Activated T-helper 9 cell treated with anti-CD3 and anti-CD28 coated beads, Interleukin-2, amount 50 U/mL, for 16 hours (primary cell): ENCODE measurements around the gene WDR33.

Experiments
- DNase-seq: peaks from one replicate; pipeline ENCODE4 v3.0.0-alpha.2; 2020; ENCODE audit warnings: low read depth

WDR33 gene

GRCh38 chr2:127694986-127695385 lies 116.0 kb downstream of the WDR33 start:
- no peak for DNase-seq

GRCh38 chr2:127690696-127691095 lies 120.3 kb downstream of the WDR33 start:
- DNase-seq, result no peak

- no peak for DNase-seq
These were observed 122.6 kb downstream of the WDR33 start for GRCh38 chr2:127688405-127688804.

- no peak for DNase-seq
These were observed 125.4 kb downstream of the WDR33 start for GRCh38 chr2:127685410-127686080.

- no peak for DNase-seq
These were observed 127.2 kb downstream of the WDR33 start for GRCh38 chr2:127683757-127684156.

GRCh38 chr2:127683056-127683455 lies 127.9 kb downstream of the WDR33 start:
- DNase-seq, result no peak

GRCh38 chr2:127681976-127682857 lies 128.8 kb downstream of the WDR33 start:
- DNase-seq, result no peak

- DNase-seq, result no peak
These were observed 129.6 kb downstream of the WDR33 start for GRCh38 chr2:127681288-127681804.

GRCh38 chr2:127680706-127681287 lies 130.2 kb downstream of the WDR33 start:
- no peak for DNase-seq

GRCh38 chr2:127679680-127680361 lies 131.2 kb downstream of the WDR33 start:
- no peak for DNase-seq

- DNase-seq, result no peak
These were observed 132.0 kb downstream of the WDR33 start for GRCh38 chr2:127678991-127679390.

GRCh38 chr2:127678531-127678930 lies 132.4 kb downstream of the WDR33 start:
- no peak for DNase-seq

GRCh38 chr2:127676906-127677305 lies 134.1 kb downstream of the WDR33 start:
- no peak for DNase-seq

- no peak for DNase-seq
These were observed 135.4 kb downstream of the WDR33 start, which contains the start of gene LIMS2 for GRCh38 chr2:127675331-127676261. TSS of gene LIMS2 (minus strand) at chr2:127675530. CDS start at chr2:127675024, 506 bp downstream.

- DNase-seq, result no peak
These were observed 136.4 kb downstream of the WDR33 start for GRCh38 chr2:127674241-127675209.

GRCh38 chr2:127673291-127674069 lies 137.5 kb downstream of the WDR33 start:
- no peak for DNase-seq

GRCh38 chr2:127672341-127673224 lies 138.4 kb downstream of the WDR33 start:
- DNase-seq, result no peak
